WTC11 (cell line): ENCODE data around the gene TRPM4.

ENCODE experiments used
- ATF3 ChIP-seq: sonication (generic); formaldehyde crosslinking; conservative IDR thresholded peaks from 2 replicates; pipeline ENCODE4 v1.8.1; 2022; ENCODE audit warnings: mild to moderate bottlenecking, missing genetic modification reagents
- CTCF ChIP-seq: fragments of 200-600 bp; IDR thresholded peaks from 2 replicates; pipeline ENCODE4 v1.8.0; 2022; ENCODE audit warnings: antibody characterized with exemption
- E2F1 ChIP-seq: sonication (generic); formaldehyde crosslinking; IDR thresholded peaks from 2 replicates; pipeline ENCODE4 v1.8.0; 2022; ENCODE audit warnings: mild to moderate bottlenecking, missing genetic modification reagents
- FOXJ3 ChIP-seq: sonication (generic); formaldehyde crosslinking; IDR thresholded peaks from 2 replicates; pipeline ENCODE4 v1.9.0; 2021; ENCODE audit warnings: missing genetic modification reagents, mild to moderate bottlenecking, borderline replicate concordance
- RELA ChIP-seq: sonication (generic); formaldehyde crosslinking; IDR thresholded peaks from 2 replicates; pipeline ENCODE4 v1.8.1; 2022; ENCODE audit warnings: missing genetic modification reagents, mild to moderate bottlenecking, borderline replicate concordance
- ZBTB21 ChIP-seq: sonication (generic); formaldehyde crosslinking; IDR thresholded peaks from 2 replicates; pipeline ENCODE4 v1.8.1; 2023; ENCODE audit warnings: mild to moderate bottlenecking, missing genetic modification reagents, borderline replicate concordance
- ZNF425 ChIP-seq: fragments of 250-450 bp; sonication (Bioruptor Pico); conservative IDR thresholded peaks from 2 replicates; pipeline ENCODE4 v1.9.0; 2021; ENCODE audit warnings: mild to moderate bottlenecking

GRCh38 chr19:49155820-49156346 is 1.7 kb upstream of the TRPM4 start:
- no peak for TF ChIP-seq CTCF
- no peak for TF ChIP-seq ZBTB21 (CRISPR knock-in tag)
- no peak for TF ChIP-seq ATF3 (CRISPR knock-in tag)
- no peak for TF ChIP-seq RELA (CRISPR knock-in tag)
- TF ChIP-seq ZNF425 (CRISPR knock-in tag), result no peak
- TF ChIP-seq E2F1, result no peak
- TF ChIP-seq FOXJ3 (CRISPR knock-in tag), result no peak
